ENCODE measurements around the gene CALD1.

CALD1 gene

GRCh38 chr7:134891262-134891695 is 111.8 kb downstream of the CALD1 start:
- peak; percentile 82 for ATAC-seq
- TF ChIP-seq TSHZ2 (CRISPR knock-in tag; IDR thresholded peaks at IDR 0.05) (no peak; the same call in 1 of the 2 replicates), ARNTL (CRISPR knock-in tag; IDR thresholded peaks at IDR 0.05; ENCODE audit: borderline replicate concordance, low read depth) (no peak), CSRNP3 (CRISPR knock-in tag; IDR thresholded peaks at IDR 0.05) (no peak), ZFP3 (CRISPR knock-in tag; IDR thresholded peaks at IDR 0.05) (0 out of 2 replicates have a peak, but pooled peaks have one; percentile 24), ZNF70 (CRISPR knock-in tag; IDR thresholded peaks at IDR 0.05) (no peak), TCF4 (CRISPR knock-in tag; IDR thresholded peaks at IDR 0.05; ENCODE audit: borderline replicate concordance) (0 out of 2 replicates have a peak, but pooled peaks have one; percentile 18), BACH2 (CRISPR knock-in tag; IDR thresholded peaks at IDR 0.05; ENCODE audit: borderline replicate concordance) (no peak), RARB (CRISPR knock-in tag; IDR thresholded peaks at IDR 0.05) (no peak), SNAI2 (CRISPR knock-in tag; IDR thresholded peaks at IDR 0.05) (0 out of 2 replicates have a peak, but pooled peaks have one; percentile 13), PPARA (CRISPR knock-in tag; IDR thresholded peaks at IDR 0.05; ENCODE audit: borderline replicate concordance) (no peak), POU6F1 (CRISPR knock-in tag; IDR thresholded peaks at IDR 0.05; ENCODE audit: borderline replicate concordance, low read depth) (no peak), ZNF8 (CRISPR knock-in tag; IDR thresholded peaks at IDR 0.05) (no peak), ISL1 (CRISPR knock-in tag; IDR thresholded peaks at IDR 0.05) (no peak)

GRCh38 chr7:134891696-134892678 is 112.6 kb downstream of the CALD1 start:
- no peak for TF ChIP-seq ZFP3 (CRISPR knock-in tag; IDR thresholded peaks at IDR 0.05)
- TF ChIP-seq GLIS3 (CRISPR knock-in tag; IDR thresholded peaks at IDR 0.05): no peak
- TF ChIP-seq TSHZ2 (CRISPR knock-in tag; IDR thresholded peaks at IDR 0.05): no peak
- TF ChIP-seq ZNF70 (CRISPR knock-in tag; IDR thresholded peaks at IDR 0.05): no peak
- no peak for TF ChIP-seq ARNTL (CRISPR knock-in tag; IDR thresholded peaks at IDR 0.05; ENCODE audit: borderline replicate concordance, low read depth)
- TF ChIP-seq ZC3H10 (CRISPR knock-in tag; IDR thresholded peaks at IDR 0.05): no peak
- 0 out of 2 replicates have a peak, but pooled peaks have one; percentile 23 for TF ChIP-seq TCF4 (CRISPR knock-in tag; IDR thresholded peaks at IDR 0.05; ENCODE audit: borderline replicate concordance)
- TF ChIP-seq PPARA (CRISPR knock-in tag; IDR thresholded peaks at IDR 0.05; ENCODE audit: borderline replicate concordance): no peak
- TF ChIP-seq CSRNP3 (CRISPR knock-in tag; IDR thresholded peaks at IDR 0.05): no peak
- no peak for TF ChIP-seq TOX (CRISPR knock-in tag; IDR thresholded peaks at IDR 0.05; ENCODE audit: borderline replicate concordance)
- TF ChIP-seq BACH2 (CRISPR knock-in tag; IDR thresholded peaks at IDR 0.05; ENCODE audit: borderline replicate concordance): no peak
- no peak for TF ChIP-seq RARB (CRISPR knock-in tag; IDR thresholded peaks at IDR 0.05)
- no peak for TF ChIP-seq ZNF8 (CRISPR knock-in tag; IDR thresholded peaks at IDR 0.05)
- peak; percentile 65 for TF ChIP-seq CSDC2 (CRISPR knock-in tag; IDR thresholded peaks at IDR 0.05)
- no peak for TF ChIP-seq SNAI2 (CRISPR knock-in tag; IDR thresholded peaks at IDR 0.05)
- no peak for TF ChIP-seq ZNF565 (CRISPR knock-in tag; conservative IDR thresholded peaks at IDR 0.05; ENCODE audit: low read depth)
- no peak for TF ChIP-seq CREB5 (CRISPR knock-in tag; IDR thresholded peaks at IDR 0.05; ENCODE audit: low read depth)
- no peak for TF ChIP-seq POU6F1 (CRISPR knock-in tag; IDR thresholded peaks at IDR 0.05; ENCODE audit: borderline replicate concordance, low read depth)
- 0 out of 2 replicates have a peak, but pooled peaks have one; percentile 13 for TF ChIP-seq ISL1 (CRISPR knock-in tag; IDR thresholded peaks at IDR 0.05)

More at GRCh38 chr7:134891696-134892678, 112.6 kb downstream of the CALD1 start:
- ATAC-seq: peak; percentile 53

Measured in SK-N-SH treated with all-trans-retinoic acid at 6 μM for 48 hours (cell line).